Spleen (tissue), 11 donors: ENCODE measurements around the gene LRRK1. TPM values are rescaled to one million over a fixed set of nuclear protein-coding genes. Genes with fewer than 3 reads are reported as not detected.

Experiments used
- DNase-seq: peaks from one replicate; pipeline ENCODE4 v3.0.0-alpha.2; 2020
- H3K27ac ChIP-seq, 8 donors: fragments of 200-600 bp; sonication (generic) in 7 of 8; 1 replicate in 4 of 8; 2 replicates in 4 of 8; pipeline versions ENCODE4 v1.5.0 to v1.8.0; 2016 to 2021; ENCODE audit warnings: inconsistent platforms in 4 of 8, mild to moderate bottlenecking in 4 of 8, moderate library complexity in 1 of 8
- H3K27me3 ChIP-seq, 7 donors: fragments of 200-600 bp; sonication (generic) in 6 of 7; replicated peaks in 1 of 7; 1 replicate in 4 of 7; 2 replicates in 3 of 7; pipeline versions ENCODE4 v1.5.0 to v1.8.0; 2016 to 2021; ENCODE audit warnings: inconsistent platforms in 3 of 7, mild to moderate bottlenecking in 1 of 7
- H3K36me3 ChIP-seq, 6 donors: fragments of 200-600 bp; sonication (generic) in 5 of 6; 1 replicate in 4 of 6; 2 replicates in 2 of 6; pipeline versions ENCODE4 v1.5.0 to v1.8.0; 2016 to 2021; ENCODE audit warnings: inconsistent platforms in 2 of 6
- H3K4me1 ChIP-seq, 6 donors: fragments of 200-600 bp; sonication (generic) in 5 of 6; 1 replicate in 3 of 6; 2 replicates in 3 of 6; pipeline versions ENCODE4 v1.5.0 to v1.8.0; 2016 to 2021; ENCODE audit warnings: inconsistent platforms in 3 of 6
- H3K4me3 ChIP-seq, 8 donors: fragments of 200-600 bp; sonication (generic) in 7 of 8; 1 replicate in 4 of 8; 2 replicates in 4 of 8; pipeline versions ENCODE4 v1.5.0 to v1.8.0; 2016 to 2021; ENCODE audit warnings: inconsistent platforms in 4 of 8, mild to moderate bottlenecking in 4 of 8, moderate library complexity in 2 of 8
- H3K9me3 ChIP-seq, 8 donors: fragments of 200-600 bp; sonication (generic) in 7 of 8; 1 replicate in 4 of 8; 2 replicates in 4 of 8; pipeline versions ENCODE4 v1.5.0 to v1.8.0; 2016 to 2021; ENCODE audit warnings: inconsistent platforms in 4 of 8
- CTCF ChIP-seq, 11 experiments: fragments of 200-600 bp in 7 of 11; fragments of 450-650 bp in 4 of 11; sonication (generic) in 4 of 11; IDR thresholded peaks in 8 of 11; conservative IDR thresholded peaks in 3 of 11; 1 replicate in 7 of 11; 2 replicates in 4 of 11; pipeline versions ENCODE4 v1.4.0 to v1.8.0; 2016 to 2021; ENCODE audit warnings: antibody characterized with exemption in 11 of 11, inconsistent platforms in 4 of 11, mild to moderate bottlenecking in 1 of 11
- POLR2A ChIP-seq, 3 donors: fragments of 450-650 bp; IDR thresholded peaks; one replicate each; pipeline ENCODE4 v1.5.1; 2017; ENCODE audit warnings: antibody characterized with exemption in 3 of 3, mild to moderate bottlenecking in 1 of 3
- POLR2AphosphoS5 ChIP-seq, 3 donors: sonication (generic); formaldehyde crosslinking; IDR thresholded peaks; one replicate each; pipeline ENCODE4 v1.5.1; 2017; ENCODE audit warnings: antibody characterized with exemption in 3 of 3
- WGBS, 5 donors: extraction: QIAGEN DNeasy Blood & Tissue Kit in 3 of 5; methylation state at CpG; one replicate each; pipeline versions ENCODE4 v1.1.5 to v1.1.7; 2013 to 2018; 5-methylcytosine and 5-hydroxymethylcytosine counted together
- intact Hi-C: fragments of 100-400 bp; cut with DNase I; formaldehyde crosslinking; loops from one replicate; pipeline ENCODE4 v1.15.0; 2023; ENCODE audit warnings: low total_unique reads
- polyA plus RNA-seq, 3 donors: library from polyadenylated mRNA; stranded (reverse); fragments of 200-250 nt; gene quantifications; one replicate each; pipeline ENCODE4 v1.2.1, GENCODE V29; 2013
- total RNA-seq, 7 donors: library from RNA; depleted of rRNA in 3 of 7; stranded (reverse); fragments of >200 nt in 3 of 7; fragmentation: NEBNext Ultra II Directional in 4 of 7; extraction: Animal tissue kit (Norgen Biotek cat#: 25700) in 4 of 7; gene quantifications; one replicate each; pipeline versions ENCODE4 v1.1.0 to v1.2.1, GENCODE V29; 2016 to 2021
- donor health status: healthy with polysubstance abuse.
- donor health status: DM: no; HTN: no; CAD: no; lungs with moderate emphysema.
- donor health status: DM: no; HTN: no; CAD: no.
- donor health status: Bipolar disorder and iron deficiency.
- donor health status: healthy.
- donor health status: DM: no; HTN: no; CAD: no.
- donor health status: DM: yes; HTN: yes; CAD: no.

The LRRK1 gene
- total and polyA plus RNA-seq, 10 donors: 12.0 to 60.2 (median 48.8) TPM

- peaks cover 0 to 100% (median 76%) of the 10 kb centered on the region in 6 donors for H3K36me3 ChIP-seq
Observed at GRCh38 chr15:101057841-101058407, 138.8 kb downstream of the LRRK1 start.

GRCh38 chr15:101058735-101059134 lies 139.6 kb downstream of the LRRK1 start:
- Histone ChIP-seq H3K4me1 (peaks cover 0 to 33% (median 9%) of the 10 kb centered on the region in 6 donors), H3K27me3 (no peaks in the 10 kb centered on the region), H3K4me3 (no peak overlapping the region), H3K9me3 (no peaks in the 10 kb centered on the region), H3K27ac (no peak overlapping the region), H3K36me3 (peaks cover 0 to 100% (median 72%) of the 10 kb centered on the region in 6 donors)
- WGBS, 5 donors: 86 to 97% (median 92%) methylated on average over 12 of the region's 12 CpGs
- intact Hi-C loops: no loop called here
- TF ChIP-seq POLR2AphosphoS5 (IDR thresholded peaks at IDR 0.05) (no peak), CTCF (IDR thresholded peaks at IDR 0.05 in 8 of 11, conservative IDR thresholded peaks at IDR 0.05 in 3 of 11) (no peak), POLR2A (IDR thresholded peaks at IDR 0.05) (no peak)
- no peak for DNase-seq

More at GRCh38 chr15:101057841-101058407, 138.8 kb downstream of the LRRK1 start:
- peak overlapping the region in 1 of 8 donors; percentile 61 for H3K27ac ChIP-seq
- peak; percentile 51 for DNase-seq
- intact Hi-C loops: no loop called here
- no peak overlapping the region for H3K4me3 ChIP-seq
- H3K27me3 ChIP-seq: no peaks in the 10 kb centered on the region
- WGBS, 5 donors: 82 to 90% (median 86%) methylated on average over 14 of the region's 14 CpGs
- TF ChIP-seq CTCF (IDR thresholded peaks at IDR 0.05 in 8 of 11, conservative IDR thresholded peaks at IDR 0.05 in 3 of 11): no peak
- no peak for TF ChIP-seq POLR2A (IDR thresholded peaks at IDR 0.05)
- no peak for TF ChIP-seq POLR2AphosphoS5 (IDR thresholded peaks at IDR 0.05)
- no peaks in the 10 kb centered on the region for H3K9me3 ChIP-seq
- H3K4me1 ChIP-seq: peaks cover 0 to 27% (median 9%) of the 10 kb centered on the region in 6 donors

- Histone ChIP-seq H3K36me3 (peaks cover 0 to 100% (median 70%) of the 10 kb centered on the region in 6 donors), H3K4me1 (peaks cover 0 to 33% (median 9%) of the 10 kb centered on the region in 6 donors), H3K4me3 (no peak overlapping the region), H3K9me3 (no peaks in the 10 kb centered on the region), H3K27me3 (no peaks in the 10 kb centered on the region), H3K27ac (no peak overlapping the region)
- DNase-seq: peak; percentile 53
- no peak for TF ChIP-seq POLR2AphosphoS5 (IDR thresholded peaks at IDR 0.05)
- no peak for TF ChIP-seq CTCF (IDR thresholded peaks at IDR 0.05 in 8 of 11, conservative IDR thresholded peaks at IDR 0.05 in 3 of 11)
- TF ChIP-seq POLR2A (IDR thresholded peaks at IDR 0.05): no peak
- 78 to 86% (median 84%) methylated on average over 15 to 16 of the region's 16 CpGs for WGBS, 5 donors
- intact Hi-C loops: no loop called here
Observed at GRCh38 chr15:101059381-101060341, 140.5 kb downstream of the LRRK1 start.
